ENCODE data around the gene LHFPL2.
A peak's percentile ranks its signal among the peaks of the same experiment; 100 is the strongest.
"Not testable (repeated sequence)": the region's sequence is repeated elsewhere in the genome, so short reads cannot be mapped to it uniquely, and the experiment has no call there.

Gene LHFPL2, protein sequence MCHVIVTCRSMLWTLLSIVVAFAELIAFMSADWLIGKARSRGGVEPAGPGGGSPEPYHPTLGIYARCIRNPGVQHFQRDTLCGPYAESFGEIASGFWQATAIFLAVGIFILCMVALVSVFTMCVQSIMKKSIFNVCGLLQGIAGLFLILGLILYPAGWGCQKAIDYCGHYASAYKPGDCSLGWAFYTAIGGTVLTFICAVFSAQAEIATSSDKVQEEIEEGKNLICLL

DNA sequence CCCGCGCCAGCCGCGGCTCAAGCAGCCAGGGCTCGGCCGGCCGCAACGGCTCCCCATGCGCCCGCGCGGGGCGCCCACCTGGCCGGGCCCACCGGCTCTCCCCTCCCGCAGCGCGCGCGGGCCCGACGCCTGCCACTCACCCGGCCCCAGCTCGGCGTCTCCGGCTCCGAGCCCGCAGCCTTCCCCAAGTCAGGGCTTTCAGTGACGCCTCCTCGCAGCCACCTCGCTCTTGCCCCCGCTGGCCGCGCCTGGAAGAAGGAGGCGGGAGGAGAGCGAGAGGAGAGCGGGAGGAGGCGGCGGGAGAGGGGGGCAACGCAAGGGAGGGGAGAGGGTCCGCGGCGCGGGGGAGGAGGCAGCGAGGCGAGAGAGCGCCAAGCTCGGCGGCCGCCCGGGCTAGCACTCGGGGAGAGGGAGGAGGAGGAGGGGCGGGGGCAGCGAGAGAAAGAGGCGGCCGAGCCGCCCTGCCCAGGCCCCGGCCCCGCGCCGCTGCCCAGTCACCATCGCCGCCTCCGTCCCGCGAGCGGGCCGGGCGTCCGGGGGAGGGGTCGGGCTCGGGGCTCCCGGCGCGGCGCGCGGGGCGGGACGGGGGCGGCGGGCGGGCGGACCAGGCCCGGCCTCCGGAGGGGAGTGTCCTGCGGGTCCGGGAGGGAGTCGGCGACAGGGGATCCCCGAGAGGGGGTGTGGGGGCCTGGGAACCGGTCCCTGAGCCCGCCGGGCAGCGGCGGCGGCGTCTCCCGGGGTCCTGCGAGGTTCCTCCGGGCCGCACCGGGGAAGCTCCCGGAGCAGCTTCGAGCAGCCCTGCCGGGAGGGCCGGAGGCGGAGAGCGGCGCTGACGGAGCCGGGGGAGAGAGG is at the start of gene LHFPL2:
Gene LHFPL2, minus strand, starts transcription at position 414 of the 852 bp plus-strand sequence. CDS start 138,559 bp downstream, outside the sequence.
- peak; percentile 69 to 89 (median 84) for DNase-seq

DNA sequence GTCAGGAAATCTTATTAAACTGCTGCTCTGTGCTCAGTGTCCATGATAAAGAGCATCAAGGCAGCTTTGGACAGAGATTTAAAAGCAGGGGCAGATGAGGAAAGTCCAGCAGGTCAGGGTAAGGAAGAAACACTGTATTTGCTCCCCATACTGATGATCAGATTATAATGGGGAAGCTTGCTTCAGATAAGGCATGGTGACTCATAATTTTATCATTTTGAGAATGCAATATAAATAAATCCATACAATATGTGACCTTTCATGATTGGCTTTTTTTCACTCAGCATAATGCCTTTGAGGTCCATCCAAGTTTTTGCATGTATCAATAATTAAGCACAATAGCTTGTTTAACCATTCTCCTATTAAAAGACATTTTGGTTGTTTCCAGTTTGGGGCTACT is 48.1 kb upstream of the LHFPL2 start:
- DNase-seq, result no peak

DNA sequence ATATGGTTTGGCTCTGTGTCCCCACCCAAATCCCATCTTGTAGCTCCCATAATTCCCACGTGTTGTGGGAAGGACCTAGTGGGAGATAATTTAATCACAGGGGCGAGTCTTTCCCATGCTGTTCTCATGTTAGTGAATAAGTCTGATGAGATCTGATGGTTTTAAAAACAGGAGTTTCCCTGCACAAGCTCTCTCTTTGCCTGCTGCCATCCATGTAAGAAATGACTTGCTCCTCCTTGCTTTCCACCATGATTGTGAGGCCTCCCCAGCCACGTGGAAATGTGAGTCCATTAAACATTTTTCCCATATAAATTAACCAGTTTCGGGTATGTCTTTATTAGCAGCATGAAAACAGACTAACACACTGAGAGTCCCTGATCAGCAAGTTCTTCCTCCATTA is 47.5 kb upstream of the LHFPL2 start:
- not testable (repeated sequence) for DNase-seq

DNA sequence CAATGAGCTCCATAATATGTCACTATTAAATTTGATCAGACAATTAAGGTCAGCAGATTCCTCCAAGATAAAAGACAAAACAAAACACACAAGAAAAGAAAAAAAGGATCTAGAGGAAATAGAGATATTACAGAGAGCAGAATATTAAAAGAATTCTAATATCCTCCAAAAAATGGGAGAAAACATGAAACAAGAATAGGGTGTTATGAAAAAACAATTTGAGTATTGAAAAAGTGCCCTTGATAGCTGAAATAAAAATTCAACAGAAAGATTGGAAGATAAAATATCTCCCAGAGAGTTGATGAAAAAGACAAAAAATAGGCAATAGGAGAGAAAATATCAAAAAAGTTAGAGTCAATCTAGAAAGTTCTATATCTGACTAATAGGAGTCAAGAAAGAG is 44.8 kb upstream of the LHFPL2 start:
- no peak for DNase-seq

DNA sequence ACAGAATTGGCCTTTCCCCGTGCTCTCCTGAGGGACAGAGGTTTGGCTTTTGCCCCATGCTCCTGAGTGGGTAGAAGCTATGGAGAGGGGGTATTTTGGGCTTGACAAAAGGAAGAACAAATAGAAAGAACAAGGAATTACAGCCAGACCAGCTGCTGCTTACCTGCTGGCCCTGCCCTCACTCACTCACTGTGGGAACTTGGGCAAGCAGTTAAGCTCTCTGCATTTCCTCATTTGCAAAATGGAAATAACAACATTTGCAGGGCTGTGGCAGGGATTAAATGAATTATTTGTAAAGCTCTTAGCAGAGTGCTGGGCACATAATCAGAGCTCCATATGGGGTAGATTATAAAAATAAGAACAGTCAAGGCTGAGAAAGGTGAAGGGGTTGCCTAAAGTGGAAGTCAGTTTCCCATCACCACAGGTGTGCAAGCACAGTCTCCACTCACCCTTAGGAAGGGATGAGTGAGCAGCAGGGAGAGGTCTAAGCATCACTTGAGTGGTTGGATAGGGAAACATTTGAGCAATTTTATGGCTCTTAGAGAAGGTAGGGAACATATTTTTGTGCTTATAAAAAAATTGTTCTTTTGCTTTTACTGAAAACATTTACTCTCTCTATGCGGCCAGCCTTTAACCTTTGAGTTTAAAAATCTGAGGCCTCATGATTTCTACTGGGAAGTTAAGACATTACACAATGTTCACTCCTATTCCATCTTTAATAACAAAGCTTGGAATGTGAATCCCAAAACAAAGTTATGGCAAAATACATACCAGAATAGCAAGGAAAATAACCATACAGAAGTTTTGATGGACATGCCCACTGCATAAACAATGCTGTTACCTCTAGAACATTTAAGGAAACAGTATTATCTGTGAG is 42.8 kb upstream of the LHFPL2 start:
- DNase-seq, result no peak

DNA sequence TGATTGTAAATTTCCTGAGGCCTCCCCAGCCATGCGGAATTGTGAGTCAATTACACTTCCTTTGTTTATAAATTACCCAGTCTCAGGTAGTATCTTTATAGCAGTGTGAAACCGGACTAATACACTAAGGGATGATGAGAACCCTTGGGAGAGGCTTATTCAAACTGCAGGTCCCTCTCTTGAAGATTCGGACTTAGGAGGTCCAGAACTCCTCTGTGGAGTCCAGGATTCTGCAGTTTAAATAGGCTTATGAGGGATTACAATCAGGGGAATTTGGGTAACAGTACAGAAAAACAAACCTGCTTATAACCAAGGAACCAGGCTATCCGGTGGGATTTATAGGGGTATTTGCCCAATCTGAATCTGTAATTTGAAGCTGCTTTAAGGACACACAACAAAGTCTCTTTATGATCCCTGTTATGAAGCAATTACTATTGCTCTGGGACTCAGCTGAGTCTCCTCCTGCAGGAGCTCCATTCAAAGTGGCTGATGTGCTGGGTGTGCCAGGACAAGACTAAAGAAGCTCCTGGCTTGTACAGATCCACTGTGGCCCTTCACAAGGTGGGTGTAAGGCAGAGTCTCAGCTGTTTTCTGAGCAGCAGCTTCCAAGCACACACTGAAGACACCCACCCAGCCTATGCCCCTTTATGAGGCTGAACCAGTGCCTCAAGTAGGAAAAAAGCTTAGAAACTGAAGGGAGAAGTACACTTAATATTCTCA is 41.8 kb upstream of the LHFPL2 start:
- no peak for DNase-seq

DNA sequence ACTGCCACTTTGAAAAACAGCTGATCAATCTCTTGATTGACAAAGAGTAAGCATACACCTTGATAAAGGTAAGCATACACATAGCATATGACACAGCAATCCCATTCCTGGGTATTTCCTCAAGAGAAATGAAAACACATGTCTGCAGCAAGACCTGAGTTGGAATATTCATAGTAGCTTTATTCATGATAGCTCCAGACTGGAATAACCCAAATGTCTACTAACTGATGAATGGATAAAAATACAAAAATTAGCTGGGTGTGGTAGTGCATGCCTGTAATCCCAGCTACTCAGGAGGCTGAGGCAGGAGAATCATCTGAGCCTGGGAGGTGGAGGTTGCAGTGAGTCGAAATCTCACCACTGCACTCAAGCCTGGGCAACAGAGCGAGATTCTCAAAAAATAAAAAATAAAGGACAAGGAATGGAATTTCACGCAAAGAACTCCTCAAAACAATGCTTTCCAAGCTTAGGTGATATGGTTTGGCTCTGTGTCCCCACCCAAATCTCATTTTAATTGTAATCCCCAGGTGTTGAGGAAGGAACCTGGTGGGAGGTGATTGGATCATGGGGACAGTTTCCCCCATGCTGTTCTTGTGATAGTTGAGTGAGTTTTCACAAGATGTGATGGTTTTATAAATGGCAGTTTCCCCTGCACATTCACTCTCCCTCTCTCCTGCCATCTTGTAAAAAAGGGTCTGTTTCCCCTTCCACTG is 41.1 kb upstream of the LHFPL2 start:
- no peak for DNase-seq

DNA sequence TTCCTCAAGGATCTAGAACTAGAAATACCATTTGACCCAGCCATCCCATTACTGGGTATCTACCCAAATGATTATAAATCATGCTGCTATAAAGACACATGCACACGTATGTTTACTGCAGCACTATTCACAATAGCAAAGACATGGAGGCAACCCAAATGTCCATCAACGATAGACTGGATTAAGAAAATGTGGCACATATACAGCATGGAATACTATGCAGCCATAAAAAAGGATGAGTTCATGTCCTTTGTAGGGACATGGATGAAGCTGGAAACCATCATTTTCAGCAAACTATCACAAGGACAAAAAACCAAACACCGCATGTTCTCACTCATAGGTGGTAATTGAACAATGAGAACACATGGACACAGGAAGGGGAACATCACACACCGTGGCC is 38.9 kb upstream of the LHFPL2 start:
- not testable (repeated sequence) for DNase-seq

DNA sequence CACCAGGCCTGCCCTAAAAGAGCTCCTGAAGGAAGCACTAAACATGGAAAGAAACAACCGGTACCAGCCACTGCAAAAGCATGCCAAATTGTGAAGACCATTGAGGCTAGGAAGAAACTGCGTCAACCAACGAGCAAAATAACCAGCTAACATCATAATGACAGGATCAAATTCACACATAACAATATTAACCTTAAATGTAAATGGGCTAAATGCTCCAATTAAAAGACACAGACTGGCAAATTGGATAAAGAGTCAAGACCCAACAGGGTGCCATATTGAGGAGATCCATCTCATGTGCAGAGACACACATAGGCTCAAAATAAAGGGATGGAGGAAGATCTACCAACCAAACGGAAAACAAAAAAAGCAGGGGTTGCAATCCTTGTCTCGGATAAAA is 35.3 kb upstream of the LHFPL2 start:
- not testable (repeated sequence) for DNase-seq

DNA sequence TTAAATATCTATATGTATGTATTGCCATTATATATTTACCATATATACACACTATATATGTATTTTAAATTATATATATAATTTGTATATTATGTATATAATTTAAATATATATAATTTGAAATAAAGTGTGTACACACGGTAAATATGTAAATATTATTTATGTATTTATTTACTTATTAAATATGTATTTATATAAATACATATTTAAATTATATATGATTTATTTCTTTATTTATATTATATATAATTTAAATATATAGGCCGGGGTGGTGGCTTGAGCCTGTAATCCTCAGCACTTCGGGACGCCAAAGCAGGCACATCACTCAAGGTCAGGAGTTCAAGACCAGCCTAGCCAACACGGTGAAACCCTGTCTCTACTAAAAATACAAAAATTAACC is 31.3 kb upstream of the LHFPL2 start:
- DNase-seq, result no peak

DNA sequence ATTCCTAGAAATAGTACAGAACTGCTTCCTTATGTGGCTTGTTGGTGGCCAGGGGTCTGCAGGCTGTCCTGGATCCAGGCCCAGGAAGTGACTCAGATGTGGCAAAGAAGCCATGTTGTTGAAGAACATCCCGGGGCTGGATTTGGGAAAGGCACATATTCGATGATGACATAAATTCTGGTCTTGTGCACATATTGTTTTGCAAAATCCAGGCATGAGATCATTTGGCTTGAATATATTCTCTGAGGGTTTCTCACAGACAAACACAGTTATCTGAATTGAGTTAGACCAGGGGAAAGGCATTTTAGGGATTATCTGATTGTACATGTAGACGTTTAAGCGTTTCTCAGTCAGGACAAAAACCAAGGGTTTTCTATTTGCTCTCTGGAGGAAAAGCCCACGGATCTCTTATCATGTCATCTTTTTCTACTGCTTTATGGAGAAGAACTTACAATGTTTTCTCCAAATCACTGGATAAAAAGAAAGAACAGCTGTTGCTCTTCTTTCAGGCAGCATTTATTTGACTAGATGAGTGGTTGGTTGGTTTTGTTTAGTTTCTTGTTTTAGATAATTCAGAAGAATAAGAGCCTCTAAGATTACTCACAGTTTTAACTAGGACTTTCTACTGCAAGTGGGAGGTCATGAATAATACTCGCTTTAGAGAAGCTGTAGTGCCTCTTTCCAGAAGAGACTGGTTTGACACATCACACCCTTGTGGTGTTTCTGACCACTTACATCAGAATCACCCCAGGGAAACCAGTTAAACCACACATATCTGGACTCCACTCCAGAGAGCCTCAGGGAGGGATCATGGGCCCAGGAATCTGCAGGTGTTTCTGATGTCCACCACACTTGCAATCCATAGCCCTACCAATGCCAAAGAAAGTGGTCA is 29.5 kb upstream of the LHFPL2 start:
- DNase-seq, result peak; percentile 72 to 90 (median 85)

DNA sequence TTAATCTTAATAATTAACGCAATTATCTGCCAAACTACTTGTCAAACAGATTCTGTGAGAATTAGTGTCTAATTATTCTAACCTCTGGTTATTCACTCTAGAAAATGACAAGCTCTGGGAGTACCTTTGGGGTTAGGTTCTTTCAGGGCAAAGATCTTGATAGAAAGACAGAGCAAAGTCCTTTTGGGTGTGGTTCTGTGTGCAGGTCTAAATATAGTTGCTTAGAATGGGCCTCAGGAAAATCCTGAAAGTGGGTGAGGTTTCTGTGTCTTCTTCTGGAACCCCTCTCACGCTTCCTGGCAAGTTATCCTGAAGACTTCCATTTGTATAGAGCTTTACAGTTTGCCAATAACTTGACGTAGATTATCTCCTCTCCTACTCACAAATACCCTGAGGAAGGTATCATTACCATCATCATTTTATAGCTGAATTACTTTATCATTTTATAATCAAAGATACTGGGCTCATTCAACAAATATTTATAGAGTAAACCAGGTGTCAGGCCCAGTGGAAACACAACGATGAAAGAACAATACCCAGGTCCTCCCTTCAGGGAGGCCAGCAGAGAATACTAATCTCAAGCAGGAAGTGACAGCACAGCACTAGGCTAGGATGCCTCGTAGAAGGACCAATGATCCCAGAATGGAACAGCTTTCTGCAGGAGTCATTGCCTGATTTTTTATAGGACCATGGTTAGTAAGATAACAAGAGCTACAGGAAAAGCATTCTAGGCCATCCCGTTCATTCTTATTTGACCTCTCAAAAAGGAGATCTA is 27.6 kb upstream of the LHFPL2 start:
- DNase-seq, result no peak

DNA sequence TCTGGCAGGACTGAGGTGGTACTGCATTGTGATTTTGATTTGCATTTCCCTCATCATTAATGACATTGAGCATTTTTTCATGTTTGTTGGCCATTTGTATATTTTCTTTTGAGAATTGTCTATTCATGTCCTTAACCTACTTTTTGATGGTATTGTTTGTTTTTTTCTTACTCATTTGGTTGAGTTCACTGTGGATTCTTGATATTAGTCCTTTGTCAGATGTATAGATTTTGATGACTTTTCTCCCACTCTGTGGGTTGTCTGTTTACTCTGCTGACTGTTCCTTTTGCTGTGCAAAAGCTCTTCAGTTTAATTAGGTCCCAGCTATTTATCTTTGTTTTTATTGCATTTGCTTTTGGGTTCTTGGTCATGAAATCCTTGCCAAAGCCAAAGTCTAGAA is 25.3 kb upstream of the LHFPL2 start:
- not testable (repeated sequence) for DNase-seq

DNA sequence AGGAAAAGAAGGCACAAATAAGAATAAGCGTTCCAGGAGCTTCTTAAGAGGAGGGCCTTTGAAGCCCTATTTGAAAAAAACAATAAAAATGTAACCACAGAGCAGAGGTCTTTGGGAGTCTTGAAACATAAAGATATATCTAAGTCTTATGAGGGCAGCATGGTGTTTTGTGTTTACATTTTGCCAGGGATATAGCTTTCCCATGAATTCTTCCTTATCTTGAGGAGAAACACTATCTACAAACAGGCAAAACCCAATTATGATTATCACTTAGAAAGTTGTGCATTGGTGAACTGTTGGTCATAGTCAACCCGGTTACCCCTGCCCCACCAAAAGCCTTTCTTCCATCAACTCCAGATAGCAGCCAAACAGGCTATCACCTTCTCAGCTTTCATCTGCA is 23.6 kb upstream of the LHFPL2 start:
- no peak for DNase-seq

DNA sequence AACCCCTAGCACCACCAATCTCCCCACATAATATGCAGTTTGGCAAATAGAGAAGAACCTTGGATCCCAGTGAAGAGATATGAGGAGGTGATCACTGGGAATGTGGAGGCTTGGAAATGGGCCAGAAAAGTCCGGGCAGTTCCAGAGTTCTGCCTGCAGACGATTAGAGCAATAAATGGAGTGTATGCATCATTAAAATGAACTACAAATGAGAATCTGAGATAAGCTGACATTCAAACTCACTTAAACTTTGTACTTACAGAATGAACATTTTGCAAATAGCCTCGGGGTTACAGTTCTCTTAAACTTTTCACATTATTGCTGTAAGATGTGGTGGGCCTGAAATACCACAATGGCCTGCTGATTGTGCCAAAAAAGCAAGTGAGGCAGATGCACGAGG is 23.0 kb upstream of the LHFPL2 start:
- DNase-seq, result no peak

DNA sequence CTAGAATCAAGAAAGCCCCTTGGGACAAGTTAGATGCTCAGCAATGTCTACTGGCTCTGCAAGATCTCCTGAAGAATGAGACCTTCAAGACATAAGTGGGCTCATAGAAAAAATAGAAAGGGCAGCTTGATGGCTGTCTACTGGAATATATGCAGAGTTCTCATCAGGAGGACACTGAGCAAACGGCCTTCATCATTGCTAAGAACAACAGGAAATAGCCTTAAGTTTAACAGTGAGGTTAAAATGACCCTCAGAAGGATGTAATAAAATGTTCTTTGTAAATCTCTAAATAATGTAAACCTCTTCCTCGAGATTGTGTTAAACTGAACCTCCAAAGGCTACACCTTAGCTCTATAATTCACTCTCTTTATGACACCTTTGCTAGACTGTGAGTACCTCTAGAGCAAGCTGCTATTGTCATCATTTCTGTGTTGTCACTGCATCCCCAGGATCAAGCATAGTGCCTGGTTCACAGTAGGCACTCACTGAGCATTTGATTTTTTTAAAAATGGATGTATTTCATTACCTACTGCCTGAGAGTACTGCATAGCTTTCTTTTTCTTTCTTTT is 22.2 kb upstream of the LHFPL2 start:
- no peak for DNase-seq

DNA sequence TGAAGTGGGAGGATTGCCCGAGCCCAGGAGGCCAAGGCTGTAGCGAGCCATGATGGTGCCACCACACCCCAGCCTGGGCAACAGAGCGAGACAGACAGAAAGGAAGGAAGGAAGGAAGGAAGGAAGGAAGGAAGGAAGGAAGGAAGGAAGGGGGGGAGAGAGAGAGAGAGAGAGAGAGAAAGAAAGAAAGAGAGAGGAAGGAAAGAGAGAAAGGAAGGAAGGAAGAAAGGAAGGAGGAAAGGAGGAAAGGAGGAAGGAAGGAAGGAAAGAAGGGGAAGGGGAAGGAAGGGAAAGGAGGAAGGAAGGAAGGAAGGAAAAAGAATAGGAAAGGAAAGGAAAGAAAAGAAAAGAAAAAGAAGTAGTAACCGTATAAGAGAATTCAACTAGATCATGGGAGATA is 20.8 kb upstream of the LHFPL2 start:
- no peak for DNase-seq

DNA sequence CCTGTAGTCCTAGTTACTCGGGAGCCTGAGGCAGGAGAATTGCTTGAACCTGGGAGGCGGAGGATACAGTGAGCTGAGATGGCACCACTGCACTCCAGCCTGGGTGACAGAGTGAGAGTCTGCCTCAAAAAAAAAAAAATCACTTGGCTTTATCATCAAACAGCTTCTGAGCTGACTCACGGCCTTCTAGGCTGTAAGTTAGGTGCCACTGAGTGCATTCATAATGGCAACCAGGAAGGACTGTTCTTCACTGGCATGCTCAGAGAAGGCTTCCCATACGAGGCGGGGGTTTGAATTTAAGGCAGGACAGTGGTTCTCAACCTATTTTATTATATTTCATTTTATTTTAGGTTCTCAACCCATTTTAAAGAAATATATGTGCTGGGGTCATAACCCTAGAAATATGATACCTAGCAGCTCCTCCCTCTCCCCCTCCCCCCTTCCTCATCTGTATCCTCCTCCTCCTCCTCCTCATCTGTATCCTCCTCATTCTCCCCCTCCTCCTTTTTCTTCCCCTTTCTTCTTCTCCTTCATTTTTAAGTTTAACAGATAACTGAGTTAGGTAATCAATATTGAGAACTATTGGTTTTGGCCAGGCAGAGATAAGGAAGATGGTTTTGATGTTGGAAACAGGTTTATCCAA is 19.0 kb upstream of the LHFPL2 start:
- no peak for DNase-seq

DNA sequence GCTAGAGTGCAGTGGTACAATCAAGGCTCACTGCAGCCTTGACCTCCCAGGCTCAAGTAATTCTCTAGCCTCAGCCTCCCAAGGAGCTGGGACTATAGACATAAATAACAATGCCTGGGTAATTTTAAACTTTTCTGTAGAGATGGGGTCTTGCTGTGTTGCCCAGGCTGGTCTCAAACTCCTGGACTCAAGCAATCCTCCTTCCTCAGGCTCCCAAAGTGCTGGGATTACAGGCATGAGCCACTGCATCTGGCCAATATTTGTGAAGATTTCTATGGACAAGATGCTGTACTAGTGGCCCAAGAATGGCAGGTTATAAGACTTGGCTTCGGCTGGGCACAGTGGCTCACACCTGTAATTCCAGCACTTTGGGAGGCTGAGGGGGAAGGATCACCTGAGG is 18.4 kb upstream of the LHFPL2 start:
- DNase-seq, result not testable (repeated sequence)

Measured in suppressor macrophage treated with lipopolysaccharide for 1 hour (primary cell).